ENCODE data around the gene SCNM1.
A peak's percentile ranks its signal among the peaks of the same experiment; 100 is the strongest.

The SCNM1 gene, protein sequence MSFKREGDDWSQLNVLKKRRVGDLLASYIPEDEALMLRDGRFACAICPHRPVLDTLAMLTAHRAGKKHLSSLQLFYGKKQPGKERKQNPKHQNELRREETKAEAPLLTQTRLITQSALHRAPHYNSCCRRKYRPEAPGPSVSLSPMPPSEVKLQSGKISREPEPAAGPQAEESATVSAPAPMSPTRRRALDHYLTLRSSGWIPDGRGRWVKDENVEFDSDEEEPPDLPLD

GRCh38 chr1:151165738-151166504, at the start of gene SCNM1, which contains the start of gene LYSMD1:
TSS of gene SCNM1 (plus strand) at chr1:151166144. CDS start at chr1:151166153, 9 bp downstream.
TSS of gene LYSMD1 (minus strand) at chr1:151165902. CDS start at chr1:151165258, 644 bp downstream.
- peak; percentile 99 to 100 for DNase-seq

- no peak for DNase-seq
Observed at GRCh38 chr1:151124763-151125403, 41.1 kb upstream of the SCNM1 start.

DNA sequence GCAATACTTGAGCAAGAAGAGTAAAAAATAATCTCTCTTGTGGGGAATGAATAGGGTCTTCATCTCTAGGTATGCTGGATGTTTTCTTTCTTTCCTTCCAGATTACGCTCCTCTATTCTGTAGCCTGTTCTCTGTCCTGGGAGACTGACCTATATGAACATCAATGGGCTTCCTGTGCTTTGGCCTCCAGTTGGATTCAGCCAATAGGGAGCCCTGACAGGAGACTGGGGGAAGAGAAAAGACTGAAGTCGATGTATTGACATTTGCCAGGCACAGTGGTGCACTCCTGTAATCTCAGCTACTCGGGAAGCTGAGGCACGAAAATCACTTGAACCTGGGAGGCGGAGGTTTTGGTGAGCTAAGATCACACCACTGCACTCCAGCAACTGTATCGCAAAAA, 37.1 kb upstream of the SCNM1 start:
- DNase-seq: no peak

DNA sequence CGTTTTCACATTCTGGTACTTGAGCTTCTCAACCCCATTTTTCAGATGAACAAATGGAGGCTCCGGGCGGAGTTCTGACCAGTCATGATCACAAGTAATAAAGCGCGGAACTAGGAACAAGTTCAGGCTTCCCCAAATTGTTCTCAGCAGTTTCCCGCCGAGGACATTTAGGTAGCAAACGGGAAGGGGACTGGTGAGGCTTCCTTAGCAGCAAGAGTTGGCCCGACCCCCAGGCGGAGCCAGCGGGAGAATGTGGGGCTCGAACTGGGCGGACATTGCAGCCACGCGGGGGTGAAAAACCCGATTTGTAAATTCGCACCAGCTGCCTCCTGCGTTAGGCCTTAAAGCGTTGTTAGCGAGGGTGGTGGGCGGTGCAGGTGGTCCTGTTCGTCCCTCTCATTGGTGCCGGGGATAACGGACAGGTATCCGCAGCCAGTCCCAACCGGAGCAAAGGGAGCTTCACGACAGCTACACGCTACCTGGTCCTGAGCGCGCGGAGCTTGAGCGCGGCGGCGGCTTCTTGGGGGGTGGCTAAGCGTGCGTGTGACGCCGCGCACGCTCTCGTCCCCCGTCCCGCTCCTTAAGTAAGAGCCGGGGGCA, 34.9 kb upstream of the SCNM1 start:
- DNase-seq: peak; percentile 45 to 78

DNA sequence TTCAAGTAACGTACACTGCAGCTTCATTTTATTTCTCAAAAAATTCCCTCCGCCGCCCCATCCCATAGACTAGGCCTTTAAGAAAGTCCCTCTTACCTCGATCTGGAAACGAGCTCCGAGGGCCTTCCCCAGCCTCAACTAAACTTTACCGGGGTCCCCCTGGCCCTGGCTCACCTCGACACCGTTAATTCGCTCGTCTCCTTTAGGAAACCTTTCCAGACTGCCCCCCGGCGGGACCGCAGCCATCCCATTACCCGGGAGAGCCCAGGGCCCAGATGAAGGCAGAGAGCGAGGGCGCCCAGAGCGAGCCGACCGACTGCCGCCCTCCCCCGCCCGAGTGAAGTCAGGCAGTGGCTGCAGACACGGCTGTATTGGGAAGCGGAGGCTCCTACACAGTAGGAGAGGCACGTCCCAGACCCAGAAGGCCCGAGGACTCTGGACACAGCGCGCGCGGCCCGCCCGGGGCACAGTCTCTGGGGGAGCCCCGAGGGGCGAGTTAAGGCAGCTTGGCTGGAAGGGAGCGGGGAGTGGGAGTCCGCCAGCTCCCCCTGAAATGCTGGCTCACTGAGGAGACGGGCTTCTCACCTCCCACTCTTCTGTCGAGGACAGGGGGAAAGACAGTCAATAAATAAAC, 34.1 kb upstream of the SCNM1 start:
- DNase-seq: peak in 1 of 2 experiments; percentile 29

GRCh38 chr1:151132335-151133017, 33.5 kb upstream of the SCNM1 start:
- DNase-seq: no peak

GRCh38 chr1:151133018-151133806, 32.7 kb upstream of the SCNM1 start:
- no peak for DNase-seq

GRCh38 chr1:151134396-151134795, 31.5 kb upstream of the SCNM1 start:
- DNase-seq: no peak

GRCh38 chr1:151134991-151135390, 31.0 kb upstream of the SCNM1 start:
- no peak for DNase-seq

- peak in 1 of 2 experiments; percentile 42 for DNase-seq
Observed at GRCh38 chr1:151135433-151136385, 30.2 kb upstream of the SCNM1 start.

DNA sequence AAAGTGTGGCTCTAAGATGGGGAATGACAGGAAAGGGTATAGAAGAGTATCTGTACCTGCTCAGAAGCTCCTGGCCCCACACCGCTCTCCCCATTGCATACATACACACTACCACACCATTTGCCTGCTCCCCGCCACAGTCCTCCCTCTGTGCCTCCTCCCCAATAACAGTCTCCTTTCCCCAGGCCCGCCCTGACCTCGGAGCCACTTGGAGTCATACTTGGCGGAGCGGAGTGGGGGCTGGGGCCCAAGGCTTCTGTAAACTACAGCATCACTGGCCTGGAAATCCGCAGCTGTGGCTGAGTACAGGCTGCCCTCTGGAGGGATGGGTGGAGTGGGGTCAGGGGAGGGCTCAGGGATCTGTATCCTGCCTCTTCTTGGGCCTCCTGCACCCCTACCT, 28.2 kb upstream of the SCNM1 start:
- DNase-seq: no peak

- DNase-seq: no peak
Observed at GRCh38 chr1:151142411-151143056, 23.4 kb upstream of the SCNM1 start.

DNA sequence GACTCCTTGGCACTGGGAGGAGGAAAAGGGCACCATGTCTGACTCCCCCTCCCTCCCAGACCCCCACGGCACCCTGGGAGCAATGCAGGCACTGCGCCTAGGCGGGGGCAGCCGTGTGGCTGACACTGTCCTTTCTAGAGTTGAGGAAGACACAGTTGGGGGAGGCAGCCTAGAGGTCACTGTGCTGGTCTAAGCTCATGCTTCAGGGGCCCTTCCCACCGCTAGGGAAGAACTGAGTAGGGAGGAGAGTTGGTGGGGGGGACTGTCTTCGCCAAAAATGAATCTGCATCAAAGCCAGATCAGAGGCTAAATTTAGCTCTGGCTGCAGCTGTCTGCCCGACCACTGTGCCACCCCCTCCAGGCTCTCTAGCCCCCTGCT, 22.9 kb upstream of the SCNM1 start:
- DNase-seq: no peak

- peak; percentile 62 to 79 for DNase-seq
Observed at GRCh38 chr1:151143986-151144385, 22.0 kb upstream of the SCNM1 start.

- DNase-seq: peak; percentile 93 to 97
Observed at GRCh38 chr1:151144474-151145303, 21.3 kb upstream of the SCNM1 start.

DNA sequence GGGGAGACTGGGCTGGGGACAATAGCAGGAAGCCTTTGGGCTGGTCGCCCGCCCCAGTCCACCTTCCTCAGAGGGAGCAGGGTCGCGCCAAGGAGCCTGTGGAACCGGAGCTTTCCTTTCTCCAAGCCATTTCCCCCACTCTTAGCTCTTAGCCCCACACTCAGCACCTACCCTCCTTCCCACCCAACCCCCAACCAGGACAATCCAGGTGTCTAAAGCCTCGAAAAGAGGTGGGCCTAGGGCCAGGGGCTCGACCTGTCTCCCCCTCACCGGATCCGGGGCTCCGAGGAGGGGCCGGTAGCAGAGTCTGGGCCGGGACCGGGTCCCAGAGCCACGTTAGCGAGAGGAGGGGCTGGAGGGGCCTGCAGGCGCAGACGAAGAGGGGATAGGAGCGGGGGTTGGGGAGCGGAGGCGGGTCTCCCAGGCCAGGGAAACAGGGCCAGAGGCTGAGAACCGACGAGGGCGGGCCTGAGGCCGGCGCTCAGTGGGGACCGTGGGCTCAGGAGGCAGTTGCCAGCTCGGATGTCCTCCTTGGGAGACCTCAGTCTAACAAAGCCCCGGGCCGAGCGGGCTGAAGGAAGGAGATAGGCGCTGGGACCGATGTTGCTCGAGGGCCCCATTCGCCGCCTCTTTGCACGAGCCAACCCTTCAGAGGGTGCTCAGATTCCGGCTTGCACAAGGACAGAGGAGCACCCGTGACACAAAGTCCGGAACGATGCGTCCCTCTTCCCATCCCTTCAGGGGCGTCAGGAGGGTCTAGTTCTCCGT, 20.5 kb upstream of the SCNM1 start:
- DNase-seq: peak; percentile 72 to 84

GRCh38 chr1:151146072-151146411, 19.9 kb upstream of the SCNM1 start:
- peak in 1 of 2 experiments; percentile 84 for DNase-seq
